NCI-H1694 treated with DMSO at 0.1 percent for 48 hours (cell line): ENCODE results near the gene PRAF2.

ENCODE experiments used
- DNase-seq: peaks from one replicate; lab custom pipeline; 2025; lab: John Stamatoyannopoulos, UW

The PRAF2 gene

GRCh38 chrX:49073601-49074575 is at the start of gene PRAF2:
Gene PRAF2, minus strand, starts transcription at chrX:49074002. Its CDS starts 15 bp downstream, at chrX:49073987.
- peak; percentile 80 for DNase-seq

GRCh38 chrX:49122499-49122898 is 48.7 kb upstream of the PRAF2 start:
- no peak for DNase-seq

GRCh38 chrX:49120091-49120490 is 46.3 kb upstream of the PRAF2 start:
- DNase-seq: no peak

GRCh38 chrX:49117581-49117980 is 43.8 kb upstream of the PRAF2 start:
- DNase-seq: no peak

GRCh38 chrX:49116716-49117115 is 42.9 kb upstream of the PRAF2 start:
- no peak for DNase-seq

- no peak for DNase-seq
Observed at GRCh38 chrX:49116076-49116475, 42.3 kb upstream of the PRAF2 start.

GRCh38 chrX:49111791-49112190 is 38.0 kb upstream of the PRAF2 start:
- no peak for DNase-seq

- DNase-seq: no peak
Observed at GRCh38 chrX:49110417-49110816, 36.6 kb upstream of the PRAF2 start.

- no peak for DNase-seq
Observed at GRCh38 chrX:49108641-49109040, 34.8 kb upstream of the PRAF2 start.

- peak; percentile 40 for DNase-seq
Observed at GRCh38 chrX:49106930-49107329, 33.1 kb upstream of the PRAF2 start.

GRCh38 chrX:49106296-49106695 is 32.5 kb upstream of the PRAF2 start:
- DNase-seq: no peak

- DNase-seq: no peak
Observed at GRCh38 chrX:49103637-49104036, 29.8 kb upstream of the PRAF2 start.

GRCh38 chrX:49102190-49102589 is 28.4 kb upstream of the PRAF2 start:
- DNase-seq: no peak

GRCh38 chrX:49101629-49101984 is 27.8 kb upstream of the PRAF2 start:
- DNase-seq: no peak

- DNase-seq: peak; percentile 94
Observed at GRCh38 chrX:49100704-49101628, 27.2 kb upstream of the PRAF2 start.

- DNase-seq: no peak
Observed at GRCh38 chrX:49096419-49096818, 22.6 kb upstream of the PRAF2 start.

GRCh38 chrX:49089553-49089952 is 15.8 kb upstream of the PRAF2 start:
- no peak for DNase-seq

GRCh38 chrX:49082271-49082871 is 8.6 kb upstream of the PRAF2 start:
- no peak for DNase-seq

- DNase-seq: peak; percentile 18
Observed at GRCh38 chrX:49079489-49080428, 6.0 kb upstream of the PRAF2 start, which contains the start of gene WDR45. Gene WDR45, minus strand, starts transcription at chrX:49079887. Its CDS starts 1,792 bp downstream, at chrX:49078095.

- DNase-seq: no peak
Observed at GRCh38 chrX:49077941-49078340, 4.1 kb upstream of the PRAF2 start.

- DNase-seq: no peak
Observed at GRCh38 chrX:49075347-49075746, 1.5 kb upstream of the PRAF2 start.
